ENCODE results near the gene ZFAND5.

GRCh38 chr9:72349911-72350310 lies 15.1 kb downstream of the ZFAND5 start:
- TF ChIP-seq CTCF (conservative IDR thresholded peaks at IDR 0.05; ENCODE audit: low read length), result no peak
- TF ChIP-seq EZH2phosphoT487 (IDR thresholded peaks at IDR 0.05; ENCODE audit: borderline replicate concordance), result no peak
